Medulla oblongata (tissue), 1 donor: ENCODE results near the gene RRAGC.
A peak's percentile ranks its signal among the peaks of the same experiment; 100 is the strongest.

ENCODE experiments used
- DNase-seq: peaks from one replicate; pipeline ENCODE4 v3.0.0-alpha.2; 2015; ENCODE audit errors: extremely low spot score

The RRAGC gene

GRCh38 chr1:38859561-38860453 lies at the start of gene RRAGC:
Gene RRAGC, minus strand, starts transcription at chr1:38859772. Its CDS starts 126 bp downstream, at chr1:38859646.
- peak; percentile 99 for DNase-seq

- DNase-seq = no peak
Measured at GRCh38 chr1:38908821-38909220, 49.2 kb upstream of the RRAGC start.

- no peak for DNase-seq
Measured at GRCh38 chr1:38905985-38906384, 46.4 kb upstream of the RRAGC start.

- no peak for DNase-seq
Measured at GRCh38 chr1:38899560-38899959, 40.0 kb upstream of the RRAGC start.

- no peak for DNase-seq
Measured at GRCh38 chr1:38898653-38899230, 39.2 kb upstream of the RRAGC start.

GRCh38 chr1:38896169-38896568 lies 36.6 kb upstream of the RRAGC start:
- no peak for DNase-seq

GRCh38 chr1:38892976-38893375 lies 33.4 kb upstream of the RRAGC start:
- no peak for DNase-seq

GRCh38 chr1:38891753-38892152 lies 32.2 kb upstream of the RRAGC start:
- no peak for DNase-seq

- DNase-seq = no peak
Measured at GRCh38 chr1:38889589-38889988, 30.0 kb upstream of the RRAGC start.

- no peak for DNase-seq
Measured at GRCh38 chr1:38888423-38889333, 29.1 kb upstream of the RRAGC start.

GRCh38 chr1:38885092-38885491 lies 25.5 kb upstream of the RRAGC start:
- DNase-seq = no peak

GRCh38 chr1:38881487-38881886 lies 21.9 kb upstream of the RRAGC start, which contains the start of gene GJA9:
Gene GJA9, minus strand, starts transcription at chr1:38881587. Its CDS starts 5,489 bp downstream, at chr1:38876098.
- no peak for DNase-seq

- no peak for DNase-seq
Measured at GRCh38 chr1:38875811-38876210, 16.2 kb upstream of the RRAGC start.

GRCh38 chr1:38873027-38873969 lies 13.7 kb upstream of the RRAGC start, which contains the start of gene MYCBP:
Gene MYCBP, minus strand, starts transcription at chr1:38873348. Its CDS starts 43 bp downstream, at chr1:38873305.
- peak; percentile 97 for DNase-seq

- no peak for DNase-seq
Measured at GRCh38 chr1:38872401-38873026, 12.9 kb upstream of the RRAGC start.

- no peak for DNase-seq
Measured at GRCh38 chr1:38870996-38871395, 11.4 kb upstream of the RRAGC start.

GRCh38 chr1:38867208-38867607 lies 7.6 kb upstream of the RRAGC start:
- no peak for DNase-seq

- no peak for DNase-seq
Measured at GRCh38 chr1:38865112-38865715, 5.6 kb upstream of the RRAGC start.

- peak; percentile 44 for DNase-seq
Measured at GRCh38 chr1:38860454-38860795, 853 bp upstream of the RRAGC start.
